ENCODE measurements around the gene KLF3. TPM values are rescaled to one million over a fixed set of nuclear protein-coding genes. Genes with fewer than 3 reads are reported as not detected.

Gene KLF3
- total RNA-seq, 1 donor from 2014 or later: 39.2 TPM

- peaks cover 2% of the 10 kb centered on the region for H3K36me3 ChIP-seq (ENCODE audit: control insufficient read depth, insufficient read depth, low read length)
- no peak for DNase-seq (ENCODE audit: low read depth)
- no peak for TF ChIP-seq CTCF (IDR thresholded peaks at IDR 0.05; ENCODE audit: insufficient read depth, low read length, poor library complexity, severe bottlenecking)
- no peak overlapping the region for H3K4me3 ChIP-seq (ENCODE audit: low read depth, low read length)
- H3K27me3 ChIP-seq (ENCODE audit: control insufficient read depth, insufficient read depth, low read length): no peaks in the 10 kb centered on the region
Measured at GRCh38 chr4:38698176-38698575, 34.2 kb downstream of the KLF3 start.

GRCh38 chr4:38699112-38699511 is 35.1 kb downstream of the KLF3 start:
- Histone ChIP-seq H3K36me3 (ENCODE audit: control insufficient read depth, insufficient read depth, low read length) (peaks cover 2% of the 10 kb centered on the region), H3K27me3 (ENCODE audit: control insufficient read depth, insufficient read depth, low read length) (no peaks in the 10 kb centered on the region), H3K4me3 (ENCODE audit: low read depth, low read length) (no peak overlapping the region)
- DNase-seq (ENCODE audit: low read depth): no peak
- TF ChIP-seq CTCF (IDR thresholded peaks at IDR 0.05; ENCODE audit: insufficient read depth, low read length, poor library complexity, severe bottlenecking): no peak

GRCh38 chr4:38703635-38704034 is 39.6 kb downstream of the KLF3 start:
- H3K36me3 ChIP-seq (ENCODE audit: control insufficient read depth, insufficient read depth, low read length): no peaks in the 10 kb centered on the region
- no peaks in the 10 kb centered on the region for H3K27me3 ChIP-seq (ENCODE audit: control insufficient read depth, insufficient read depth, low read length)
- no peak overlapping the region for H3K4me3 ChIP-seq (ENCODE audit: low read depth, low read length)
- DNase-seq (ENCODE audit: low read depth): no peak
- no peak for TF ChIP-seq CTCF (IDR thresholded peaks at IDR 0.05; ENCODE audit: insufficient read depth, low read length, poor library complexity, severe bottlenecking)

GRCh38 chr4:38704622-38705154 is 40.7 kb downstream of the KLF3 start:
- no peaks in the 10 kb centered on the region for H3K36me3 ChIP-seq (ENCODE audit: control insufficient read depth, insufficient read depth, low read length)
- TF ChIP-seq CTCF (IDR thresholded peaks at IDR 0.05; ENCODE audit: insufficient read depth, low read length, poor library complexity, severe bottlenecking): no peak
- H3K4me3 ChIP-seq (ENCODE audit: low read depth, low read length): no peak overlapping the region
- DNase-seq (ENCODE audit: low read depth): no peak
- no peaks in the 10 kb centered on the region for H3K27me3 ChIP-seq (ENCODE audit: control insufficient read depth, insufficient read depth, low read length)

GRCh38 chr4:38706301-38706700 is 42.3 kb downstream of the KLF3 start:
- no peak for TF ChIP-seq CTCF (IDR thresholded peaks at IDR 0.05; ENCODE audit: insufficient read depth, low read length, poor library complexity, severe bottlenecking)
- Histone ChIP-seq H3K36me3 (ENCODE audit: control insufficient read depth, insufficient read depth, low read length) (no peaks in the 10 kb centered on the region), H3K4me3 (ENCODE audit: low read depth, low read length) (no peak overlapping the region), H3K27me3 (ENCODE audit: control insufficient read depth, insufficient read depth, low read length) (no peaks in the 10 kb centered on the region)
- DNase-seq (ENCODE audit: low read depth): no peak

GRCh38 chr4:38710053-38710452 is 46.1 kb downstream of the KLF3 start:
- no peak for TF ChIP-seq CTCF (IDR thresholded peaks at IDR 0.05; ENCODE audit: insufficient read depth, low read length, poor library complexity, severe bottlenecking)
- Histone ChIP-seq H3K27me3 (ENCODE audit: control insufficient read depth, insufficient read depth, low read length) (no peaks in the 10 kb centered on the region), H3K4me3 (ENCODE audit: low read depth, low read length) (no peak overlapping the region), H3K36me3 (ENCODE audit: control insufficient read depth, insufficient read depth, low read length) (no peaks in the 10 kb centered on the region)
- no peak for DNase-seq (ENCODE audit: low read depth)

All from kidney epithelial cell (primary cell).